Calu3 (cell line): ENCODE measurements around the gene USP24. TPM values are rescaled to one million over a fixed set of nuclear protein-coding genes. Genes with fewer than 3 reads are reported as not detected.

Experiments
- BruUV-seq: library from RNA; stranded (reverse); fragments of 400-500 nt; replicated peaks from 2 replicates; lab custom pipeline; 2021; lab: Mats Ljungman, UMichigan
- CTCF ChIA-PET: fragments of 300-600 bp; sonication (Branson Sonifier 250); formaldehyde crosslinking; loops from one replicate; lab custom pipeline; 2022; ENCODE audit warnings: antibody characterized with exemption; lab: Charles Lee
- DNase-seq: peaks from one replicate; pipeline ENCODE4 v3.0.0; 2022
- H3K27ac Mint-ChIP-seq: one replicate; pipeline ENCODE4 v1.8.0; 2022; ENCODE audit warnings: mixed read lengths; ENCODE audit not compliant: unreplicated experiment
- H3K27me3 Mint-ChIP-seq: one replicate; pipeline ENCODE4 v1.8.0; 2022; ENCODE audit warnings: mixed read lengths; ENCODE audit not compliant: unreplicated experiment
- H3K36me3 Mint-ChIP-seq: one replicate; pipeline ENCODE4 v1.8.0; 2022; ENCODE audit warnings: mild to moderate bottlenecking, moderate library complexity, mixed read lengths; ENCODE audit not compliant: insufficient read depth, unreplicated experiment
- H3K4me1 Mint-ChIP-seq: one replicate; pipeline ENCODE4 v1.8.0; 2022; ENCODE audit warnings: mild to moderate bottlenecking, low read depth, mixed read lengths; ENCODE audit not compliant: unreplicated experiment
- H3K4me3 Mint-ChIP-seq: one replicate; pipeline ENCODE4 v1.8.0; 2022; ENCODE audit warnings: mild to moderate bottlenecking, low read depth, moderate library complexity, mixed read lengths; ENCODE audit not compliant: unreplicated experiment
- H3K9me3 Mint-ChIP-seq: one replicate; pipeline ENCODE4 v1.8.0; 2022; ENCODE audit warnings: low read depth, mixed read lengths; ENCODE audit not compliant: unreplicated experiment
- CTCF ChIP-seq: fragments of 200-600 bp; IDR thresholded peaks from one replicate; pipeline ENCODE4 v1.8.0; 2022; ENCODE audit warnings: antibody characterized with exemption; ENCODE audit not compliant: unreplicated experiment
- intact Hi-C: fragments of 100-400 bp; cut with micrococcal nuclease; formaldehyde crosslinking; loops from one replicate; pipeline ENCODE4 v1.10.0; 2022; ENCODE audit not compliant: unreplicated experiment
- total RNA-seq: library from RNA; stranded (reverse); gene quantifications from 2 replicates; pipeline ENCODE4 v1.2.3, GENCODE V29; 2022

USP24 gene
- total RNA-seq, 1 experiment from 2014 or later = 45.3 TPM

GRCh38 chr1:55056632-55056992, 158.6 kb downstream of the USP24 start:
- intact Hi-C loops = no loop called here
- Mint-ChIP-seq H3K36me3 (peaks cover 33% of the 10 kb centered on the region), H3K4me3 (no peak overlapping the region), H3K4me1 (no peaks in the 10 kb centered on the region), H3K9me3 (no peaks in the 10 kb centered on the region), H3K27ac (no peak overlapping the region), H3K27me3 (no peaks in the 10 kb centered on the region)
- TF ChIP-seq CTCF = no peak
- CTCF ChIA-PET = no interaction called here
- no TSS peak for BruUV-seq
- DNase-seq = no peak

- Mint-ChIP-seq H3K4me1 (no peaks in the 10 kb centered on the region), H3K36me3 (peaks cover 33% of the 10 kb centered on the region), H3K9me3 (no peaks in the 10 kb centered on the region), H3K27ac (no peak overlapping the region), H3K4me3 (no peak overlapping the region), H3K27me3 (no peaks in the 10 kb centered on the region)
- DNase-seq = no peak
- no peak for TF ChIP-seq CTCF
- CTCF ChIA-PET = no interaction called here
- BruUV-seq = no TSS peak
- intact Hi-C loops = no loop called here
Measured at GRCh38 chr1:55055951-55056631, 159.1 kb downstream of the USP24 start.

GRCh38 chr1:55055084-55055882, 159.9 kb downstream of the USP24 start:
- Mint-ChIP-seq H3K4me3 (no peak overlapping the region), H3K9me3 (no peaks in the 10 kb centered on the region), H3K4me1 (no peaks in the 10 kb centered on the region), H3K36me3 (peaks cover 32% of the 10 kb centered on the region), H3K27me3 (no peaks in the 10 kb centered on the region), H3K27ac (no peak overlapping the region)
- DNase-seq = no peak
- TF ChIP-seq CTCF = no peak
- intact Hi-C loops = no loop called here
- BruUV-seq = no TSS peak
- CTCF ChIA-PET = no interaction called here

GRCh38 chr1:55054396-55054795, 160.8 kb downstream of the USP24 start:
- no peak for DNase-seq
- TF ChIP-seq CTCF = no peak
- Mint-ChIP-seq H3K27me3 (no peaks in the 10 kb centered on the region), H3K4me1 (no peaks in the 10 kb centered on the region), H3K36me3 (peaks cover 28% of the 10 kb centered on the region), H3K4me3 (no peak overlapping the region), H3K27ac (no peak overlapping the region), H3K9me3 (no peaks in the 10 kb centered on the region)
- CTCF ChIA-PET = no interaction called here
- no TSS peak for BruUV-seq
- intact Hi-C loops = no loop called here
